ENCODE results near the gene SLC25A33.
"Not testable (repeated sequence)": the region's sequence is repeated elsewhere in the genome, so short reads cannot be mapped to it uniquely, and the experiment has no call there.

Gene SLC25A33

DNA sequence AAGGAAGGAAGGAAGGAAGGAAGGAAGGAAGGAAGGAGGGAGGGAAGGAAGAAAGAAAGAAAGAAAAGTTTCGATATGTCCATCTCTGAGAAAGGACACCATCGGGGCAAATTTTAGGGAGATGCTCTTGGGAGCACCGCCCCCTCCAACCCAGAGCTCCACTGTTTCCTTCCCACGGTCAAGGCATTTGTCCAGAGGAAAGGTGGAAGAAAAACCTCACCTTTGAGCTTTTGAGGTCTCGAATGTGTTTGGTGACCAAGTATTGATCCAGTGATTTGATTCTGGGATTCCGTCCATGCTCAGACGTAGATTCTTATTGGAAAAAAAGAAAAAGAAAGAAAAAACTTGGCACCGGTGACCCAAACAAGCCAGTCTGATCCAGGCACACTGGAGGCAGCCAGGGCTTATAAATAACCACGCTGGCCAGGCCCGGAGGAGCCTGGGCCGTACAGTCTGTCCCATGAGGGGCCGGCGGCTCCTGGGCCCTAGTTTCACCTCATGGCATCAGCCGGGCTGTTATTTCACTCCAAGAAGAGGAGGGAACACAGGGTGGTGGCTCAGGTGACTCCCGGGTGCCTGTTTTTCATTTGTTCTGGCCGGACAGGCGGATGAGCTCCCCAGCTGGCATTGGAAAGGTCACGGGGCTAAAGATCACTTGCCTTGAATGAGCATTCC, 36.1 kb upstream of the SLC25A33 start:
- no peak for DNase-seq (ENCODE audit: low spot score)
- TF ChIP-seq, protein P1, sequence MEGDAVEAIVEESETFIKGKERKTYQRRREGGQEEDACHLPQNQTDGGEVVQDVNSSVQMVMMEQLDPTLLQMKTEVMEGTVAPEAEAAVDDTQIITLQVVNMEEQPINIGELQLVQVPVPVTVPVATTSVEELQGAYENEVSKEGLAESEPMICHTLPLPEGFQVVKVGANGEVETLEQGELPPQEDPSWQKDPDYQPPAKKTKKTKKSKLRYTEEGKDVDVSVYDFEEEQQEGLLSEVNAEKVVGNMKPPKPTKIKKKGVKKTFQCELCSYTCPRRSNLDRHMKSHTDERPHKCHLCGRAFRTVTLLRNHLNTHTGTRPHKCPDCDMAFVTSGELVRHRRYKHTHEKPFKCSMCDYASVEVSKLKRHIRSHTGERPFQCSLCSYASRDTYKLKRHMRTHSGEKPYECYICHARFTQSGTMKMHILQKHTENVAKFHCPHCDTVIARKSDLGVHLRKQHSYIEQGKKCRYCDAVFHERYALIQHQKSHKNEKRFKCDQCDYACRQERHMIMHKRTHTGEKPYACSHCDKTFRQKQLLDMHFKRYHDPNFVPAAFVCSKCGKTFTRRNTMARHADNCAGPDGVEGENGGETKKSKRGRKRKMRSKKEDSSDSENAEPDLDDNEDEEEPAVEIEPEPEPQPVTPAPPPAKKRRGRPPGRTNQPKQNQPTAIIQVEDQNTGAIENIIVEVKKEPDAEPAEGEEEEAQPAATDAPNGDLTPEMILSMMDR (IDR thresholded peaks at IDR 0.05): no peak

DNA sequence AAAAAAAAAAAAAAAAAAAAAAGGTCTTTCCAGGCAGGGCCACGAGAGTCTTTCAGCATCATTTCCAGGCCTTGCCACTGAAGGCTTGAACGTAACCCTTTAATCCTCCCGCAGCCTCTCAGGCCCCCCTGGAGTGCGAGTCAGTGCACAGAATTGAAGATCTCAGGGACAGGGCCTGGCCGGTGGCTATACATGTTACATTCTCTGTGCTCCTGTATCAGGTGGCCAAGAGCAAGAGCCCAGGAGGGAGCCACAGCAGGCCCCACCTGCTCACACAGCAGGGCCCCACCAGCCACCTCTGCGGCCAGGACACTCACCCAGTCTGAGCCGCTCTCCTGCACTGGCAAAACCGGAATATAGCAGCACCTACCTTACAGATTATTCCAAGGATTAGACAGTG, 34.1 kb upstream of the SLC25A33 start:
- no peak for DNase-seq (ENCODE audit: low spot score)
- TF ChIP-seq, protein P1 (IDR thresholded peaks at IDR 0.05): no peak
- H3K4me3 ChIP-seq: no peak overlapping the region
- H3K27ac ChIP-seq: no peak overlapping the region

More for the DNA sequence above, 36.1 kb upstream of the SLC25A33 start:
- no peak overlapping the region for H3K27ac ChIP-seq
- no peak overlapping the region for H3K4me3 ChIP-seq

DNA sequence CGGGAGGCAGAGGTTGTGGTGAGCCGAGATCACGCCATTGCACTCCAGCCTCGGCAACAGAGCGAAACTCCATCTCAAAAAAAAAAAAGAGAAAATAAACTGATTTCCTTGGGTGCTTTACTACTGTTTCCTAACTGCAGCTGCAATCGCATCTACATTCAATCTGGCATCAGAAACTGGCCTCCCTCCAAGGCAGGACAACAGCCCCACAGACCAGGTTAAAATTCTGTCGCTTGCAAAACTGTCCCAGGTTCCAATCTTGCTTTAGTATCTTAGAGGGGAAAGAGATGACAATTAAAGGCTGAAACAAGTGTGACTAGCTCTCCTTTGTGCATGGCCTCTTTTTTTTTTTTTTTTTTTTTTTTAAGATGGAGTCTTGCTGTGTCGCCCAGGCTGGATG, 32.4 kb upstream of the SLC25A33 start:
- no peak overlapping the region for H3K4me3 ChIP-seq
- H3K27ac ChIP-seq: no peak overlapping the region
- no peak for DNase-seq (ENCODE audit: low spot score)

DNA sequence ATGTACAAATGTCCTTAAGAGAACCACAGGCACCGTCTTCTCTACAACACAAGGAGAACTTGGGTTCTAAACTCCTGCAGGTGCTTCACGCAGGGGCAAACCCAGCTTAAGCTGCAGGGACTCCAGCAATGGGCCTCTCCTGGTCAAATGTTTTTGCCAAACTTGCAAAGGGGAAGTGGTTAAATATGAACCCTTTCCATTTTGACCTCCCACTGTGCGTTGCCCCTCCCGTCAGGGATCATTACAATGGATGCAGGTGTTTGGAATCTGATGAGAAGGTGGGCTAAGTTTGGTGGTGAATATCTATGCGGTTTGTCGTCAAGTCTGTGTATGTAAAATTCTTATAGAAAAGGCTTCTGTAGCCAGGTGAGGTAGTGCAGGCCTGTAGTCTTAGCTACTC, 29.1 kb upstream of the SLC25A33 start:
- no peak for DNase-seq (ENCODE audit: low spot score)
- TF ChIP-seq, protein P1 (IDR thresholded peaks at IDR 0.05): no peak
- no peak overlapping the region for H3K27ac ChIP-seq
- no peak overlapping the region for H3K4me3 ChIP-seq

More for the DNA sequence above, 32.4 kb upstream of the SLC25A33 start:
- TF ChIP-seq, protein P1 (IDR thresholded peaks at IDR 0.05): no peak

DNA sequence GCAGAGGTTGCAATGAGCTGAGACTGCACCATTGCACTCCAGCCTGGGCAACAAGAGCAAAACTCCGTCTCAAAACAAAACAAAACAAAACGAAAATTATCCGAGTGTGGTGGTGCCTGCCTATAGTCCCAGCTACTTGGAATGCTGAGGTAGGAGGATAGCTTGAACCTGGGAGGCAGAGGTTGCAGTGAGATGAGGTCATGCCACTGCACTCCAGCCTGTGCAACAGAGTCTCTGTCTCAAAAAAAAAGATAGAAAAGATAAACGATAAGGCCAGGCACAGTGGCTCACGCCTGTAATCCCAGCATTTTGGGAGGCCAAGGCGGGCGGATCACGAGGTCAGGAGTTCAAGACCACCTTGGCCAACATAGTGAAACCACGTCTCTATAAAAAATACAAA, 23.7 kb upstream of the SLC25A33 start:
- not testable (repeated sequence) for H3K27ac ChIP-seq; H3K4me3 ChIP-seq; DNase-seq (ENCODE audit: low spot score)

DNA sequence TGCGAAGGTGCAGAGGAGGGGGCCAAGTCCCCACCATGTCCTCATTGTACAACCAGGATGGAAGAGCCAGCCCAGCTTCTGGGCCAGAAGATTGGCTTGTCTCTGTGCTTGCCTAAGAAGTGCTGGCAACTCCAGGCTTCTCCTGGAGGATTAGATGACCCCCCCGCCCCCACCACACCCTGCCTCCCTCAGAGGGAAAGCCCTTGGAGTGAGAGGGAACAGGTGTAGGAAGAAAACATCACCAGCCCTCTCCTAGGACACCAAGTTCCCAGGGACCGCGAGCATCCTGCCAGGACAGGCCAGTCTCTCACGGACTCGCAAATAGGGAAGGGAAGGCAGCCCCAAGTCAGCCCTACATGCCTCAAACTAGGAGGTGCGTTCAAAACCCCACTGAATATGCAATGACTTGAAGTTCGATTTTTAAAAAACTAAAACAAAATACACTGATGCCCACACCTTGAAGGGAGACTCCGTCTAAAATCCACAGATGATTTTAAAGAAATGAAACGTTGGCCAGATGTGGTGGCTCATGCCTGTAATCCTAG, 20.7 kb upstream of the SLC25A33 start:
- no peak overlapping the region for H3K27ac ChIP-seq
- H3K4me3 ChIP-seq: no peak overlapping the region
- TF ChIP-seq, protein P1 (IDR thresholded peaks at IDR 0.05): no peak
- no peak for DNase-seq (ENCODE audit: low spot score)

DNA sequence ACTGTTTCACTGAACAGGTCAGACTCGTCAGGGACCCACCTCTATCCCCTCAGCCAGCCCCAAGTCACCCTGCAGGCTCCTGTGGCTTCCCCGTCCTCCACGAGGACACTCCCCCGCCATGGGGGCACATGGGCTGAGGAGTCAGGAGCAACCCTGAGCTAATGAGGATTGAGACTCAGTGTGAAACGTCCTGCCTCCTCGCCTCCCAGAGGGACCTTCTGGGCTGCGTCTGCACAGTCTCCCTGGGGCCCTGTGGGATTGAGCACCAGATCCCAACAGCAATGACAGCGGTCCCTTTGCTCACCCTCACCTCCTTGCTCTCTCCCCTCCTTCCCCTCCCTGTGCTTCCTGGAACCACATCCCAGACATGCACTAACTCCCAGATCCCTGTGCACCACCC, 18.9 kb upstream of the SLC25A33 start:
- TF ChIP-seq, protein P1 (IDR thresholded peaks at IDR 0.05): no peak
- no peak overlapping the region for H3K4me3 ChIP-seq
- H3K27ac ChIP-seq: no peak overlapping the region
- DNase-seq (ENCODE audit: low spot score): no peak
